Peyer's patch (tissue), 4 donors: Measurements from ENCODE around the gene SCN1B. TPM values are rescaled to one million over a fixed set of nuclear protein-coding genes. Genes with fewer than 3 reads are reported as not detected.

Source experiments
- DNase-seq, 3 donors: peaks; one replicate each; pipeline ENCODE4 v3.0.0-alpha.2; 2017 to 2019
- H3K27ac ChIP-seq, 4 donors: fragments of 200-600 bp; sonication (generic); one replicate each; pipeline ENCODE4 v1.5.1; 2016 to 2019
- H3K27me3 ChIP-seq, 2 donors: fragments of 200-600 bp; sonication (generic); one replicate each; pipeline ENCODE4 v1.5.1; 2019
- H3K36me3 ChIP-seq, 3 donors: fragments of 200-600 bp; sonication (generic); one replicate each; pipeline ENCODE4 v1.5.1; 2016 to 2019
- H3K4me1 ChIP-seq, 4 donors: fragments of 200-600 bp; sonication (generic); one replicate each; pipeline ENCODE4 v1.5.1; 2016 to 2019
- H3K4me3 ChIP-seq, 4 donors: fragments of 200-600 bp; sonication (generic); 1 replicate in 3 of 4; 2 replicates in 1 of 4; pipeline ENCODE4 v1.5.1; 2016 to 2019; ENCODE audit warnings: mild to moderate bottlenecking in 1 of 4
- H3K9me3 ChIP-seq, 4 donors: fragments of 200-600 bp; sonication (generic); one replicate each; pipeline ENCODE4 v1.5.1; 2016 to 2019; ENCODE audit warnings: mild to moderate bottlenecking in 1 of 4
- POLR2A ChIP-seq, 2 donors: fragments of 450-650 bp; IDR thresholded peaks; one replicate each; pipeline ENCODE4 v1.5.1; 2017; ENCODE audit warnings: antibody characterized with exemption in 2 of 2, mild to moderate bottlenecking in 2 of 2, moderate library complexity in 2 of 2
- total RNA-seq, 4 donors: library from RNA; depleted of rRNA; stranded (reverse); fragments of >200 nt; gene quantifications; one replicate each; pipeline ENCODE4 v1.1.0, GENCODE V29; 2016
- TF ChIP-seq, protein P1 (sequence below), 6 experiments: fragments of 450-650 bp in 4 of 6; fragments of 200-600 bp in 2 of 6; sonication (generic) in 1 of 6; IDR thresholded peaks; one replicate each; pipeline ENCODE4 v1.5.1; 2017 to 2019; ENCODE audit warnings: antibody characterized with exemption in 6 of 6, mild to moderate bottlenecking in 3 of 6, moderate library complexity in 1 of 6

Gene SCN1B
- total RNA-seq = 1 to 10 TPM; 2.8 to 9.1 (median 5.1) TPM

DNA sequence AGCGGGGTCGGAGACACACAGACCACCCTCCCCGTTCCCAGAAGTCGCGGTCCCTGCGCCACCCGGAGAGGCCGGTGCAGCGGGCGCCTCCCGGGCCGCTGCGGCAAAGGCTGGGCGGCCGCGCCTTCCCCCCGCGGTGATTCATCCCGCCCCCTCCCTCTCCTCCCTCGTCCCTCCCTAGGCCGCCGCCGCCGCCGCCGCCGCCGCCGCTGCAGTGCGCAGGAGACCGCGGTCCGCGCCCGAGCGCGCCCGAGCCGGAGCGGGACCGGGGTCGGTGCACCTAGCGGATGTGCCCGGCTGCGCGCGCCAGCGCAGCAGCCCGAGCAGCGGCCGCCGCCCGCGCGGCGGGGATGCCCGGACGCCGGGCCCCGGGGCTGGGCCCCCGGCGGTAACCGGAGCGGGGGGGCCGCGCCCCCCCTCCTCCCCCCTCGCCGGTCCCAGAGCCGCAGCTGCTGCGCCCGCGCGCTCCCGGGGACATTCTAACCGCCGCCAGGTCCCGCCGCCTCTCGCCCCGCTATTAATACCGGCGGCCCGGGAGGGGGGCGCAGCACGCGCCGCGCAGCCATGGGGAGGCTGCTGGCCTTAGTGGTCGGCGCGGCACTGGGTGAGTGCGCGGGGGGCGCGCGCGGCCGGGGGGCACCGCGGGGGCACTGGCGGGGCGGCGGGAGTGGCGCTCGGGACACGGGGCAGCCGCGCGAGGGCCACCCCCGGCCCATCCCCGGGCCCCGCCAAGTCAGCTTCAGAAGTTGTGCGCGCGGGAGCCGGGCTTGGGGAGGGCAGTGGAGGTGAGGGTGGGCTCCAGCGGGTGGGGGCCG is at the start of gene SCN1B:
Gene SCN1B, plus strand, starts transcription at position 214 of the 815 bp plus-strand sequence. Its CDS starts 351 bp downstream, at position 565.
- Histone ChIP-seq H3K4me3 (peak within 1 kb of the TSS; percentile 30 to 61 (median 50)), H3K27me3 (no peaks in the 10 kb centered on the region), H3K27ac (peak within 1 kb of the TSS in 1 of 4 donors; percentile 49), H3K36me3 (peaks cover 0 to 15% (median 0%) of the 10 kb centered on the region in 3 donors), H3K9me3 (no peaks in the 10 kb centered on the region), H3K4me1 (peaks cover 0 to 8% (median 3%) of the 10 kb centered on the region in 4 donors)
- no peak for TF ChIP-seq POLR2A (IDR thresholded peaks at IDR 0.05)
- TF ChIP-seq, protein P1, sequence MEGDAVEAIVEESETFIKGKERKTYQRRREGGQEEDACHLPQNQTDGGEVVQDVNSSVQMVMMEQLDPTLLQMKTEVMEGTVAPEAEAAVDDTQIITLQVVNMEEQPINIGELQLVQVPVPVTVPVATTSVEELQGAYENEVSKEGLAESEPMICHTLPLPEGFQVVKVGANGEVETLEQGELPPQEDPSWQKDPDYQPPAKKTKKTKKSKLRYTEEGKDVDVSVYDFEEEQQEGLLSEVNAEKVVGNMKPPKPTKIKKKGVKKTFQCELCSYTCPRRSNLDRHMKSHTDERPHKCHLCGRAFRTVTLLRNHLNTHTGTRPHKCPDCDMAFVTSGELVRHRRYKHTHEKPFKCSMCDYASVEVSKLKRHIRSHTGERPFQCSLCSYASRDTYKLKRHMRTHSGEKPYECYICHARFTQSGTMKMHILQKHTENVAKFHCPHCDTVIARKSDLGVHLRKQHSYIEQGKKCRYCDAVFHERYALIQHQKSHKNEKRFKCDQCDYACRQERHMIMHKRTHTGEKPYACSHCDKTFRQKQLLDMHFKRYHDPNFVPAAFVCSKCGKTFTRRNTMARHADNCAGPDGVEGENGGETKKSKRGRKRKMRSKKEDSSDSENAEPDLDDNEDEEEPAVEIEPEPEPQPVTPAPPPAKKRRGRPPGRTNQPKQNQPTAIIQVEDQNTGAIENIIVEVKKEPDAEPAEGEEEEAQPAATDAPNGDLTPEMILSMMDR (IDR thresholded peaks at IDR 0.05) = no peak
- DNase-seq = peak in 2 of 3 donors; percentile 59 to 74

DNA sequence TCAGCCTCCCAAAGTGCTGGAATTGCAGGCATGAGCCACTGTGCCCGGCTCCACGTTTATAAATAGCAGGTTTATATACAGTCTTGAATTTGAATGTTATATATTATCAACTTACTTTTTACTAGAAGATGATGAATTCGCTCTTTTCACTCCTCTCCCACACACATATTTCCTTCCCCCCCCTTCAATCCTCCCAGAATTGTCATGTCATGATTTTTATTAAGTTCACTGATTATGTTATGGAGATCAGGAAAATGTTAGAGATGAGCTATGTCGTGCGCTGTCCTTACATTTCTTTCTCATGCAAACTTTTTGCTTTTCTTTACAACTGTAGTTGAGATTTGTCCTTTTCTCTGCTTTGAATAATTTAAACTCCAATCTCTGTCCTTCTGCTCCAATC is 48.0 kb upstream of the SCN1B start:
- no peak for DNase-seq
- Histone ChIP-seq H3K36me3 (no peaks in the 10 kb centered on the region), H3K4me3 (no peak overlapping the region), H3K27ac (no peak overlapping the region), H3K9me3 (no peaks in the 10 kb centered on the region), H3K27me3 (no peaks in the 10 kb centered on the region), H3K4me1 (peaks cover 0 to 9% (median 0%) of the 10 kb centered on the region in 4 donors)
- TF ChIP-seq, protein P1 (IDR thresholded peaks at IDR 0.05) = no peak
- TF ChIP-seq POLR2A (IDR thresholded peaks at IDR 0.05) = no peak

DNA sequence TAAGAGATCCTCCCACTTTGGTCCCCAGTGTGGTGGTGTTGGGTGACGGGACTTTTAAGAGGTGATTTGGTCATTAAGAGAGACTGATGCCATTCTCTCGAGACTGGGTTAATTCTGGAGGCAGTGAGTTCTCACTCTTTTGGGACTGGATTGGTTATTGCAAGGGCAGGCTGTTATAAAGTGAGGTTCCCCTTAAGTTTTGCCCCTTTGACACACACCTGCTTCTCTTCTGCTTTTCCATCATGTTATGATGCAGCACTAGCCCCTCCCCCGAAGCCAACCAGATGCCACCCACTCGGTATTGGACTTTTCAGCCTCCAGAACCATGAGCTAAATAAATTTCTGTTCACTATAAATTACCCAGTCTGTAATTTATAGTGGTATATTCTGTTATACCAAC is 46.5 kb upstream of the SCN1B start:
- Histone ChIP-seq H3K27ac (no peak overlapping the region), H3K4me3 (no peak overlapping the region), H3K27me3 (no peaks in the 10 kb centered on the region), H3K36me3 (no peaks in the 10 kb centered on the region), H3K9me3 (no peaks in the 10 kb centered on the region), H3K4me1 (peaks cover 0 to 9% (median 0%) of the 10 kb centered on the region in 4 donors)
- TF ChIP-seq, protein P1 (IDR thresholded peaks at IDR 0.05) = no peak
- DNase-seq = no peak

DNA sequence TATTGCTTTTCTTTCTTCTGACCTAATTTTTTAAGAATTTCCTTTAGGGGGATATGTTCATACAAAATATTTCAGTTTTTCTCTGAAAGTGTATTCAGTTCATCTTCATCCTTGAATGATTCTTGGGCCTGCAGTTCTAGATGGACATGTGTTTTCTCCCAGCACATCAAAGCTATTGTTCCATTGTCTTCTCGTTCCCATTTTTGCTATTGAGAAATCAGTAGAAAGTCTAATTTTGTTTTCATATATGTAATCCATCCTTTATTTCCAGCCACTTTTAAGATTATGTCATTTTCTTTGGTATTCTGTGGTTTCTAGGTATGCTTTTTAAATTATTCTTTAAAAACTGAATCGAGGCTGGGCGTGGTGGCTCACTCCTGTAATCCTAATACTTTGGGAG is 46.0 kb upstream of the SCN1B start:
- Histone ChIP-seq H3K4me3 (no peak overlapping the region), H3K36me3 (no peaks in the 10 kb centered on the region)
- TF ChIP-seq POLR2A (IDR thresholded peaks at IDR 0.05) = no peak
- TF ChIP-seq, protein P1 (IDR thresholded peaks at IDR 0.05) = no peak

DNA sequence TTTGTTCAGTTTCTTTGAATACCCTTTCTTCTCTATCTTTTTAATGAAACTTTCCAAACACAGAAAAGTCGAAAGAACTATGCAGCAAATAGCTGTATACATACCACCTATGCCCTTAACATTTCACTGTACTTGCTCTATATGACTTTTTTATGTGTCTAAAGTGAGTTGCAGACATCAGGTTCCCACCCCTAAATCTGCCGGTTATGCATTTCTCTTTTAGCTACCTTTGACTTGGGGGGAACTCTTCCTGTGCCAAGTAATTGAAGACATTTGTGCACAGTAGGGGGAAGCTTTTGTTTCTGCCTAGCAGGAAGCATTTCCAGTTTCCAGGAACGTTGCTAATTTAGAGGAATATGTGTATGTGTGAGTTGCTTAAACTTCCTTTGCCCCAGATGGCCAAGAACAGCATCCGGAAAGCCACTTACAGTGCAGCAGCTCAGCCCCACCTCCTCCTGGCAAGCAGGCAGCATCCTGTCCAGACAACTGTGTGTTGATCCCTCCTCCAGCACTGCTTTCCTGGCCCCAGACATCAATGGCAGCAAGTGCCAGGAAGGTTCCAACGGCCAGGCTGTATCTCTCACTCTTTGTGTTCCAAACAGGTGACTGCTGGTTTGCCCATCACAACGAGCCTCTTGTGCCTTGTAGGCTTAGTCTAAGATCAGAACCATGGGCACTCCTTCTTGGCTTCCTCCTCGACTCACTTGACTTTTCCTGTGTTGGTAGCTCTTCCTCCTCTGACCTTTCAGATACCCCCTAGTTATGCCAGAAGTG is 44.8 kb upstream of the SCN1B start:
- peak in 2 of 3 donors; percentile 37 to 64 for DNase-seq
- H3K9me3 ChIP-seq = no peaks in the 10 kb centered on the region
- H3K27ac ChIP-seq = peak overlapping the region in 1 of 4 donors; percentile 7
- H3K27me3 ChIP-seq = no peaks in the 10 kb centered on the region
- no peaks in the 10 kb centered on the region for H3K36me3 ChIP-seq
- H3K4me1 ChIP-seq = peaks cover 0 to 9% (median 0%) of the 10 kb centered on the region in 4 donors
- H3K4me3 ChIP-seq = no peak overlapping the region
- TF ChIP-seq, protein P1 (IDR thresholded peaks at IDR 0.05) = no peak
- TF ChIP-seq POLR2A (IDR thresholded peaks at IDR 0.05) = no peak

More for the DNA sequence above, 46.0 kb upstream of the SCN1B start:
- Histone ChIP-seq H3K27ac (no peak overlapping the region), H3K4me1 (peaks cover 0 to 9% (median 0%) of the 10 kb centered on the region in 4 donors), H3K9me3 (no peaks in the 10 kb centered on the region), H3K27me3 (no peaks in the 10 kb centered on the region)
- DNase-seq = no peak
